Activated CD8-positive, alpha-beta memory T cell treated with anti-CD3 and anti-CD28 coated beads, Interleukin-2, amount 50 U/mL, for 24 hours (primary cell): Measurements from ENCODE around the gene BABAM2.

ENCODE experiments used
- DNase-seq: peaks from one replicate; pipeline ENCODE4 v3.0.0-alpha.2; 2020; ENCODE audit errors: extremely low read depth

Gene BABAM2

GRCh38 chr2:28201671-28202180 is 311.2 kb downstream of the BABAM2 start:
- DNase-seq, result no peak

GRCh38 chr2:28202719-28203118 is 312.2 kb downstream of the BABAM2 start:
- no peak for DNase-seq

- no peak for DNase-seq
These were observed 316.2 kb downstream of the BABAM2 start for GRCh38 chr2:28206762-28207161.

- no peak for DNase-seq
These were observed 318.7 kb downstream of the BABAM2 start for GRCh38 chr2:28209261-28209691.

GRCh38 chr2:28209864-28210263 is 319.3 kb downstream of the BABAM2 start:
- no peak for DNase-seq

- DNase-seq, result no peak
These were observed 320.0 kb downstream of the BABAM2 start for GRCh38 chr2:28210535-28210934.

GRCh38 chr2:28216331-28216730 is 325.8 kb downstream of the BABAM2 start:
- no peak for DNase-seq

GRCh38 chr2:28217042-28217740 is 326.7 kb downstream of the BABAM2 start:
- no peak for DNase-seq

- DNase-seq, result no peak
These were observed 328.6 kb downstream of the BABAM2 start for GRCh38 chr2:28219138-28219537.

- no peak for DNase-seq
These were observed 329.3 kb downstream of the BABAM2 start for GRCh38 chr2:28219758-28220368.

- DNase-seq, result no peak
These were observed 334.3 kb downstream of the BABAM2 start for GRCh38 chr2:28224648-28225472.

- DNase-seq, result no peak
These were observed 335.0 kb downstream of the BABAM2 start for GRCh38 chr2:28225473-28226080.

GRCh38 chr2:28226558-28226957 is 336.0 kb downstream of the BABAM2 start:
- DNase-seq, result no peak

- DNase-seq, result no peak
These were observed 337.0 kb downstream of the BABAM2 start for GRCh38 chr2:28227498-28227897.

GRCh38 chr2:28228434-28228995 is 338.0 kb downstream of the BABAM2 start:
- no peak for DNase-seq

GRCh38 chr2:28231110-28231631 is 340.6 kb downstream of the BABAM2 start:
- DNase-seq, result no peak

GRCh38 chr2:28232295-28232694 is 341.8 kb downstream of the BABAM2 start:
- DNase-seq, result no peak

- DNase-seq, result no peak
These were observed 342.7 kb downstream of the BABAM2 start for GRCh38 chr2:28233164-28233676.

- DNase-seq, result no peak
These were observed 344.3 kb downstream of the BABAM2 start for GRCh38 chr2:28234807-28235206.

GRCh38 chr2:28239207-28239606 is 348.7 kb downstream of the BABAM2 start:
- no peak for DNase-seq

GRCh38 chr2:28240937-28241336 is 350.4 kb downstream of the BABAM2 start:
- DNase-seq, result no peak
